Breast epithelium (tissue), 3 donors: ENCODE results near the gene DCUN1D3.

Experiments
- POLR2A ChIP-seq: fragments of 450-650 bp; IDR thresholded peaks from one replicate; pipeline ENCODE4 v1.6.1; 2016; ENCODE audit warnings: antibody characterized with exemption, mild to moderate bottlenecking, moderate library complexity
- TF ChIP-seq, protein P1 (sequence below), 3 donors: fragments of 450-650 bp; IDR thresholded peaks; one replicate each; pipeline ENCODE4 v1.5.1; 2016 to 2017; ENCODE audit warnings: antibody characterized with exemption in 3 of 3, mild to moderate bottlenecking in 3 of 3, moderate library complexity in 3 of 3

DNA sequence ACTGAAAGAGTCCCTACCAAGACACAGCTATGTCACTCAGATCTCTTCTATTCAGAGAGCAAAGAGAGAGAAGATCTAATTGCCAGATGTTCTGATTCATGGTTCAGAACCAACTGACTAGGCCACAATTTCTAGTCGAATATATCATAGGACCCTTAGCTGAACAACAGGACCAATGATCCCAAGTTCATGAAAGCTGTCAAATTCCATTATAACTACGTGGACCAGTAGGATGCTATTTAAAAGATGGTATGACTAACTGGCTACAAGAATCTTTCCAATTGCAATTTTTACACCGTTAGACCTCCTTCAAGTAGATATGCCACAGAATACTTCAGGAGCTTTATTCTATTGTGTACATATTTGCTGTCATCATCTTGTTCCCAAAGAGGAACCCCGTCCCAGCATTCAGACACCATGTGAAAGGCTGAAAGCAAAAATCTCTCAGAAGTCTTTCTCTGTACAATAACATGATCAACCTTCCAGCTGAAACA, 26.0 kb downstream of the DCUN1D3 start:
- TF ChIP-seq, protein P1, sequence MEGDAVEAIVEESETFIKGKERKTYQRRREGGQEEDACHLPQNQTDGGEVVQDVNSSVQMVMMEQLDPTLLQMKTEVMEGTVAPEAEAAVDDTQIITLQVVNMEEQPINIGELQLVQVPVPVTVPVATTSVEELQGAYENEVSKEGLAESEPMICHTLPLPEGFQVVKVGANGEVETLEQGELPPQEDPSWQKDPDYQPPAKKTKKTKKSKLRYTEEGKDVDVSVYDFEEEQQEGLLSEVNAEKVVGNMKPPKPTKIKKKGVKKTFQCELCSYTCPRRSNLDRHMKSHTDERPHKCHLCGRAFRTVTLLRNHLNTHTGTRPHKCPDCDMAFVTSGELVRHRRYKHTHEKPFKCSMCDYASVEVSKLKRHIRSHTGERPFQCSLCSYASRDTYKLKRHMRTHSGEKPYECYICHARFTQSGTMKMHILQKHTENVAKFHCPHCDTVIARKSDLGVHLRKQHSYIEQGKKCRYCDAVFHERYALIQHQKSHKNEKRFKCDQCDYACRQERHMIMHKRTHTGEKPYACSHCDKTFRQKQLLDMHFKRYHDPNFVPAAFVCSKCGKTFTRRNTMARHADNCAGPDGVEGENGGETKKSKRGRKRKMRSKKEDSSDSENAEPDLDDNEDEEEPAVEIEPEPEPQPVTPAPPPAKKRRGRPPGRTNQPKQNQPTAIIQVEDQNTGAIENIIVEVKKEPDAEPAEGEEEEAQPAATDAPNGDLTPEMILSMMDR (IDR thresholded peaks at IDR 0.05) = no peak
- TF ChIP-seq POLR2A = no peak
